SK-N-MC (cell line): ENCODE results near the gene UAP1L1.

ENCODE experiments used
- EZH2 ChIP-seq: fragments of 200-600 bp; sonication (generic); IDR thresholded peaks from one replicate; pipeline ENCODE4 v1.6.1; 2017; ENCODE audit warnings: antibody characterized with exemption
- POLR2AphosphoS5 ChIP-seq: IDR thresholded peaks from 2 replicates; pipeline ENCODE4 v1.6.1; 2012; ENCODE audit warnings: mild to moderate bottlenecking, low read depth, low read length, borderline replicate concordance

DNA sequence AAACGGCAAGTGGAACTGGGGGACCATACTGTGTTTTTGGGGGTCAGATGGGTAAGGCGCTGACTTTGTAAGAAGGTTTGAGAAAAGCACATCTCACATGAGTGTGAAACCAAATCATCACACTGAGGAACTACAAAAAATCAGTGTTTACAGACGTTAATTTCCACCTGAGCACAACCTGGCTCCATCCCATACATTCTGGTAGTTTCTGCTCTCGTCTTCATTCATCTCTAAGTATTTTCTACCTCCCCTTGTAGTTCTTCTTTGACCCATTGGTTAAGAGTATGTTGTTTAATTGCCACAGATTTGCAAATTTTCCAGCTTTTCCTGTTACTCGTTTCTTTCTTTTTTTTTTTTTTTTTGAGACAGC lies 46.1 kb downstream of the UAP1L1 start:
- TF ChIP-seq EZH2 (no peak), POLR2AphosphoS5 (no peak)
